GM21447 (cell line): ENCODE measurements around the gene TTC34.

Experiments
- ATAC-seq: cut with Tn5 transposase; IDR thresholded peaks from one replicate; pipeline ENCODE4 v1.9.1; 2021; ENCODE audit not compliant: unreplicated experiment

TTC34 gene

DNA sequence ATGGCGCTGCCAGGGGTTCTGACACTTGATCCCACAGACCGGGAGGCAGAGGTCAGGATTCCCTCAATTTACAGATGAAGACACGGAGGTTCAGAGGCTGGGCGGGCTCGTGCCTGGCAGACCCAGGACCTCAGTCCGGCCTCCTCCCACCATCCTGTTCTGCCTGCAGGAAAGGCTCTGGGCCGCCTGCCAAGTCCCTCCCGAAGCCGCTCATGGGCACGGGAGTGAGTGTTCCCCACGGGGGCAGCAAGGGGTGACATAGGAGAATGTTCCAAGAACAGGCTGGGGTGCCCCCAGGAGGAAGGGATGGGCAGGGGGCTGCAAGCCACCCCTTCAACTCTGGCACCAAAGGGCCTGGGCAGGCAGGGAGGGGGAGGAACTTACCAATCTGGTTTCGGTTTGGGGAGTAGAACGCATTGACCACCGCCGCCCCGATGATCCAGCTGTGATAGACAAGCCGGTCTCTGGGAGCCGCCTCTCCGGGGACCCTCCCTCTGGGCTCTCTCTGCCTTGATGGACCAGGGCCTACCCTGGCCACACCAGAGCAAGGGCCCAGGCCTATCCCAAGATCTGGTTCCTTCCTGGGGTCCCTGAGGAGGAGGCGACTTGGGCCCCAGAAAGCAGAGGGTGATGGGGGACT, 207.4 kb downstream of the TTC34 start:
- no peak for ATAC-seq

GRCh38 chr1:2593251-2593878, 208.1 kb downstream of the TTC34 start:
- ATAC-seq = no peak

DNA sequence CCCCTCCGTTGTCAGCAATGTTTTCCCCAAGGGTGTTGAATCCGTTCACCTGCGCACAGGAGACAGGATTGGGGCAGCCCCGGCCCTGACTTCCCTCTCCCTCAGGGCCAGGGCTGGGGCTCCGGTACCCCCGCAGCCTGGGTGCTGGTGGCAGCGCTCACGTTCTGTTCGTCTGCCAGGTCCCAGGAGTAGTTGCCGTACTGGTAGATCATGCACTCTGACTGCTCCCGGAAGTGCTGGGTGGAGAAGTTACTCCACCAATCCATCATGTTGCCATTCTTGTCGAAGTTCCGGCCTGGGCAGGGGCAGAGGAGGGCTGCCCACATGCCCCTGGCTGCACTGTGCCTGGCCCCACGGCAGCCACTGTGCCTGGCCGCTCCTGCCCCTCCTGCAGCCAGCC, 208.8 kb downstream of the TTC34 start:
- no peak for ATAC-seq

GRCh38 chr1:2591581-2592261, 209.8 kb downstream of the TTC34 start:
- no peak for ATAC-seq

- no peak for ATAC-seq
Measured at GRCh38 chr1:2591233-2591580, 210.3 kb downstream of the TTC34 start.

- ATAC-seq = no peak
Measured at GRCh38 chr1:2590233-2591141, 211.0 kb downstream of the TTC34 start.

DNA sequence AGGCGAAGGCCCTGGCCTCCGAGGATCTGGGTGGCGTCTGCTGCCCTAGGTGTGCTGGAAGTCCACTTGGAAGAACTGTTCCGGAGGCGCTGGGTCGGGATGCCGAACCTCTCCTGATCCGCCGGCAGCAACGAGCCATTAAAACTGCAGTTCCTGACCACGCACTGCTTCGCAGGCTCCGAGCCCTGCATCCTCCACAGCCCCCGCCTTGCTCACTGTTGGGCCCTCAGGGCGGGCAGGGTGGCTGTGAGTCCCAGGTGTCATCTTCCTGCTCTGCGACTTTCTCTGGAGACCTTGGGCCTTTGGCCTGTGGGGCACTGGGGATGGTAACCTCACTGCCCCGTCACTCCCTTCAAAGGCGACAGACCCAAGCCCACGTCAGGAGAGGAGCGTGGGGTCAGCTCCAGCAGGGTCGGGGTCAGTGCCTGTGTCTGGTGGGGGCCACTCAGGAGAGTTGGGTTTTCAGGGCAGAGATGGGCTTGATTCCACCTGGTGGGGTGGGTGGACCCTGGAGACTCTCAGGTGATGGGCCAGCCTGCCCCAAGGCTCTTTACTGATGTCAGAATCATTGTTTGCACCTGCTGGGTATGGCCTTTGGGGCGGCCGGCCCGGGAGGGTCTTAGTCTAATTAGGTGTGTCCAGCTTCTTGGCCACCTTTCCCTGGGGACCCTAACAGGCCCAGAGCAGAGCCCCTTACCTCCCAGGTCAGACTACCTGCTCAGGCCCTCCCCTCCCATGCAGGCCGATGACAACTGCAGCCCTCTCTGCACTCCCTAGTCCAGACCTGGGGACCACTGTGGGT, 211.9 kb downstream of the TTC34 start:
- ATAC-seq = no peak

DNA sequence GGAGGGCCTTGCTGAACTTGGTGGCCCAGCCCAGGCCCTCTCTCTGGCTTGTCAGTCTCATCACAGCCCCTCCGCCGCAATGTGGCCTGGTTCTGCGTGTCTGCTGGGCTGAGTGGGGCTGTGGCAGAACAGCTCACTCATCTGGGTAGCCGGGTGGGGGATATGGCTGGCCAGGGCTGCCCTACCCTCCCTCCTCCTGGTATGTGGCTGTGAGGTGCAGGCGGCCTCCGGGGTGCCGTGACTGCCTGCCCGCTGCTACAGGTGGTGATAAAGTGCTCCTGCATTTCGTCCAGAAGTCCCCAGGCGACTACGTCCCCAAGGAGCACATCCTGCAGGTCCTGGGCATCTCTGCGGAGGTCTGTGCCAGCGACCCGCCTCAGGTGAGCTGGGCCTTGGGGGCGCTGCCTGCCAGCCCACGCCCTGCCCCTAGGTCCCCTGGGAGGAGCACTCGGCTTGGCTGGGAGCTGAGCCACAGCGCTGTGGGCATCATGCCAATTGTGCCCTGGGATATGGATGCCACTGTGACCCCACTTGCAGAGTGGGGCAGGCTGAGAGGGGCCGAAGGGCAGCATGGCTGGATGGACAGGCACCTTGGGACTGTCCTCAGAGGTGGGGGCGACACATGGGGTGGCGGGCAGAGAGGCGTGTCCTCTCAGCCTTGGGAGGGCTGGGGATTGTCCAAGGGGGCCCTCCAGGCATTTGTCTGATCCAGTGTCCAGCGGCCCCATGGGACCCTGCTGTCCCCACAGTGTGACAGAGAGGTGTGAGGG, 212.6 kb downstream of the TTC34 start:
- ATAC-seq = no peak

GRCh38 chr1:2587860-2588571, 213.5 kb downstream of the TTC34 start:
- ATAC-seq = no peak

DNA sequence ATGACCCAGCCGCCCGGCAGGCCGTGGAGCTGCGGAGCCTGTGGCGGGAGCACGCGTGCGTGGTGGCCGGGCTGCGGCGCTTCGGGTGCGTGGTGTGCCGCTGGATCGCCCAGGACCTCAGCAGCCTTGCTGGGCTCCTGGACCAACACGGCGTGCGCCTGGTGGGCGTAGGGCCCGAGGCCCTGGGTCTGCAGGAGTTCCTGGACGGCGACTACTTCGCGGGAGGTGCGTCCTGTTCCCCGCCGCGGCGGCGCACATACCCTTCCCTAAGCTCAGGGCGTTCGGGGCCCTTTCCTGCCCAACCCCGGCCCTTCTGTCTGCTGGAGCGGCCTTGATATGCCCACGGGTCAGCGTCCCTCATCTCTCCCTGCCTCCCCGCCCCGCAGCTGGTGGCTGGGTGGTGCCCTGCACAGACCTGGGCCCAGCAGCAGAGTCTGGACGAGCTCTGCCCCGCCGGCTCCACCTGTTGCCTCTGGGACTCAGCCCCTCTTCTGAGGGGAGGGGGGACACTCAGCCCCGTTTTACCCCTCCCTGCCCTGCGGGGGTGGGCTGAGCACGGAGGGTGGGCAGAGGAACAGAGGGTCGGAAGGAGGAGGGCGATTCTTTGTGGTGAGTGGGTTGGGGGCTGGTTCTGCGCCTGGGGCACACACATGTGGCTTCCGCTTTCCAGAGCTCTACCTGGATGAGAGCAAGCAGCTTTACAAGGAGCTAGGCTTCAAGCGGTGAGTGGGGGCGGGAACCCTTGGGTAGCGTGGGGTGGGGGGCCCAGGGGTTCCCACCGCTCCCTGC, 214.2 kb downstream of the TTC34 start:
- ATAC-seq = no peak

- ATAC-seq = peak; percentile 49
Measured at GRCh38 chr1:2586154-2587070, 215.1 kb downstream of the TTC34 start, which contains the start of gene PRXL2B. Gene PRXL2B (plus strand): TSS chr1:2586777. CDS start chr1:2586886, 109 bp downstream.
